ENCODE measurements around the gene LAMA5.

Gene LAMA5

DNA sequence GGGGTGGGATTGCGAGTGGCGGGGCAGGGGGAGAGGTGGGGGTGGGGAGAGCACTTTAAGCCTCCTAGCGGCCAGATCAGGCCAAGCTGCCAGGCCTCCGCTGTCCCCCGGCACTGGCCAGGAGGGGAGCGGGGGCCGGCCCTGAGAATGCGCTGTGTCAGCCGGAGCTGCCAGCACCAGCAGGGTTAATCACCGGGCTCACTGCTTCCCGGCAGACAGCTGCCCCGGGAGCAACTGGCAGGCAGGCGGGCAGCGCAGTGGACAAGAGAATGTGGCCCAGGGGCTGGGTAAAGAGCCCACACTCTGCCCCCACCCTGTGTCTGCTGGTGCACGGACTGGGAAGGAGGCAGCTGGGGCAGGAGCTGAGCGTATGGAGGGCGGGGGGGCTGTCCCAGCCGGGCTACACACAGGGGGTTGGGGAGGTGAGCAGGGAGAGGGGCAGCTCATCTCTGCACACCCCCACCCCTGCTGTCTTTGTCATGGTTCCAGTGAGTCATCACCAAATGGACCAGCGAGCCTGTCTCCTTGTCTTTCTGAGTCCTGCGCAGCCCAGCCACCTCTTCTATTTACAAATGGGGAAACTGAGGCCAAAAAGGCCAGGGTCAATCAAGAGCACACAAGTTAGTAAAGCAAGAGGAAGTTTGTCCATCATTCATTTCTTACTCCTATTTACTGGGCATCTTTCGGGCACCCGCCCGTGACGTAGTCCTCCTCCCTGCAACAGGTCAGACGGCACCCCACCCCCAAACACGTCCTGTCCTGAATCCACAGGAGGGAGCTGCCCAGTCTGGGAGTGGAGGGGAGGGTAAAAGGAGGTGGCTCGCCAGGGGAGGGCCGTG lies 2.1 kb upstream of the LAMA5 start:
- peak; percentile 16; the same call in 1 of the 2 replicates for TF ChIP-seq MAX (IDR thresholded peaks at IDR 0.05)
- TF ChIP-seq TAF1 (IDR thresholded peaks at IDR 0.05; ENCODE audit: low read depth): no peak
- peak; percentile 4; the same call in 1 of the 2 replicates for TF ChIP-seq ZBTB7A (IDR thresholded peaks at IDR 0.05; ENCODE audit: low read depth)
- 0 out of 2 replicates have a peak, but pooled peaks have one; percentile 24 for TF ChIP-seq TEAD4 (IDR thresholded peaks at IDR 0.05)

DNA sequence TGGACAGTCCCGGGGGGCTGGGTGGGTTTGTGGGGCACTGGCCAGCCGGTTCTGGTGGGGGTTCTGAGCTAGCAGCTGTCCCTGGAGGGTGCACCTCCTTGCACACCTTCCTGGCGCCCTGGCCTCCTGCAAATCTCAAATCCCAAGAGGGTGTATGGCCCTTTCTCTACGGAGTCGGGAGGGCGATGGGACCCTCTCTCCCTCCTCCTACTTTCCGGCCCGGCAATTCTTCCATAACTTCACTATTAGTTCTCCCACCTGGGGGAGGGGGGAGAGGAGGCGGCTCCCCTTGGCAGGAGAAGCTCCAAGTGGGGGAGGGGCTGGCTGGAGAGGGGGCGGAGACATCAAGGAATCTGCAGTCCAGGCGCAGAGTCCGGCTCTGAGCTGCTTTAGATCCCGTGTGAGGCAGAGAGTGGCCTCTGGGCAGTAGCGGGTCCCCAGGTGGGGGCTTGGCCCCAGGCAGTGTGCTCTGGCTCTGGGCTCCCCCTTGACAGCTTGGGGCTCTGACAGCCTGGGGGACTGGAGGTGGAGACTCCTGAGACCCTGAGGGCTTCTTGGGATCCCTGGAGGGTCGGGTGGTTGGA lies 1.4 kb upstream of the LAMA5 start:
- TF ChIP-seq ZBTB7A (IDR thresholded peaks at IDR 0.05; ENCODE audit: low read depth) (peak; percentile 54), NFIC (IDR thresholded peaks at IDR 0.05) (no peak), MAX (IDR thresholded peaks at IDR 0.05) (no peak), EP300 (IDR thresholded peaks at IDR 0.05; ENCODE audit: borderline replicate concordance) (no peak; the same call in 1 of the 2 replicates), EGR1 (IDR thresholded peaks at IDR 0.05) (no peak), TCF12 (IDR thresholded peaks at IDR 0.05; ENCODE audit: low read depth) (no peak)

GRCh38 chr20:62367633-62368391 lies 700 bp upstream of the LAMA5 start:
- TF ChIP-seq TCF12 (IDR thresholded peaks at IDR 0.05; ENCODE audit: low read depth) (0 out of 2 replicates have a peak, but pooled peaks have one; percentile 22), TEAD4 (IDR thresholded peaks at IDR 0.05) (no peak), MAX (IDR thresholded peaks at IDR 0.05) (peak; percentile 72), ZBTB7A (IDR thresholded peaks at IDR 0.05; ENCODE audit: low read depth) (peak; percentile 45; the same call in 1 of the 2 replicates), EP300 (IDR thresholded peaks at IDR 0.05; ENCODE audit: borderline replicate concordance) (no peak; the same call in 1 of the 2 replicates)

DNA sequence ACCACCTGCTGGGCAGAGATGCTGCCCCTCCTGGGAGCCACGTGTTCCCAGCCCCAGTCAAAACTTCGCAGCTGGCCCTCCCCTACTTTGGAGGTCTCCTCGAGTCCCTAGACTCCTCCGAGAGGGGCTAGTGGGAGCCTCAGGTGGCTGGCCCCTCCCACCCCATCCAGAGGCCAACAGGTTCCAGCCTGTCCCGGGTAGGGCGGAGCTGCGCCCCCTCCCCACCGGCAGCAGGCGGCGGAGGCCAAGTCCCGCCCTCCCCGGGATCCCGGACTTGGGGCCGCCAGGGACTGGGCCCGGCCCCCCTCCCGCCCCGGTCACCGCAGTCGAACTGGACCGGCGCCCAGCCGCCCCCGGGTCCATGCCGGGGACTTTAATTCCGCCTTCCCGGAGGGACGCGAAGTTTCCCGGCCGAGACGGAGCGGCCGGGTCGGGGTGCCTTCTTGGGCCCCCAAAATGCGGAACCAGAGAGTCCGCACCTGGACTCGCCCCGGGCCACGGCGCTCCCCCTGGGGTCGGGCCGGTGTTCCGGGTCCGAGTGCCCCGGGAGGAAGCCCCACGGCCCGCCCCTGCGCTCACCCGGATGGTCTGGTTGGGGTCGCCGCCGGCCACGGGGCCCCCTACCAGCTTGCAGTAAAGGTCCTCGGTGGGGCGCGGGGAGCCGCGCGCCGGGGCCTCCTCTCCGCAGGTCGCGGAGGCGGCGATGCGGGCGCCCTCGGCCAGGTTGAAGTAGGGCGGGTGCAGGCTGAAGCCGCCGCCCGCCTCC lies 559 bp downstream of the LAMA5 start:
- TF ChIP-seq EGR1 (IDR thresholded peaks at IDR 0.05) (0 out of 2 replicates have a peak, but pooled peaks have one; percentile 27), EP300 (IDR thresholded peaks at IDR 0.05; ENCODE audit: borderline replicate concordance) (no peak)

- TF ChIP-seq ZBTB7A (IDR thresholded peaks at IDR 0.05; ENCODE audit: low read depth) (peak; percentile 79; the same call in 1 of the 2 replicates), NFIC (IDR thresholded peaks at IDR 0.05) (peak; percentile 35), REST (IDR thresholded peaks at IDR 0.05; ENCODE audit: low read depth) (no peak), TCF12 (IDR thresholded peaks at IDR 0.05; ENCODE audit: low read depth) (peak; percentile 62)
Observed at GRCh38 chr20:62365814-62366369, 1.2 kb downstream of the LAMA5 start.

- no peak for TF ChIP-seq RAD21 (IDR thresholded peaks at IDR 0.05; ENCODE audit: low read depth)
- no peak for TF ChIP-seq CREB1 (IDR thresholded peaks at IDR 0.05; ENCODE audit: low read depth)
- TF ChIP-seq TEAD4 (IDR thresholded peaks at IDR 0.05): no peak
- TF ChIP-seq FOXM1 (IDR thresholded peaks at IDR 0.05; ENCODE audit: borderline replicate concordance, low read depth): no peak
- TF ChIP-seq REST (IDR thresholded peaks at IDR 0.05; ENCODE audit: low read depth): no peak
- no peak for TF ChIP-seq YY1 (IDR thresholded peaks at IDR 0.05; ENCODE audit: low read depth)
- TF ChIP-seq MAX (IDR thresholded peaks at IDR 0.05): 0 out of 2 replicates have a peak, but pooled peaks have one; percentile 35
- TF ChIP-seq TAF1 (IDR thresholded peaks at IDR 0.05; ENCODE audit: low read depth): 0 out of 2 replicates have a peak, but pooled peaks have one; percentile 22
- no peak for TF ChIP-seq CEBPB (IDR thresholded peaks at IDR 0.05)
- peak; percentile 2; the same call in 1 of the 2 replicates for TF ChIP-seq ZBTB7A (IDR thresholded peaks at IDR 0.05; ENCODE audit: low read depth)
- TF ChIP-seq USF1 (IDR thresholded peaks at IDR 0.05): no peak
- no peak for TF ChIP-seq EP300 (IDR thresholded peaks at IDR 0.05; ENCODE audit: borderline replicate concordance)
Observed at GRCh38 chr20:62364911-62365736, 2.0 kb downstream of the LAMA5 start.
